ENCODE measurements around the gene AP1G2. TPM values are rescaled to one million over a fixed set of nuclear protein-coding genes. Genes with fewer than 3 reads are reported as not detected.

Gene AP1G2, protein sequence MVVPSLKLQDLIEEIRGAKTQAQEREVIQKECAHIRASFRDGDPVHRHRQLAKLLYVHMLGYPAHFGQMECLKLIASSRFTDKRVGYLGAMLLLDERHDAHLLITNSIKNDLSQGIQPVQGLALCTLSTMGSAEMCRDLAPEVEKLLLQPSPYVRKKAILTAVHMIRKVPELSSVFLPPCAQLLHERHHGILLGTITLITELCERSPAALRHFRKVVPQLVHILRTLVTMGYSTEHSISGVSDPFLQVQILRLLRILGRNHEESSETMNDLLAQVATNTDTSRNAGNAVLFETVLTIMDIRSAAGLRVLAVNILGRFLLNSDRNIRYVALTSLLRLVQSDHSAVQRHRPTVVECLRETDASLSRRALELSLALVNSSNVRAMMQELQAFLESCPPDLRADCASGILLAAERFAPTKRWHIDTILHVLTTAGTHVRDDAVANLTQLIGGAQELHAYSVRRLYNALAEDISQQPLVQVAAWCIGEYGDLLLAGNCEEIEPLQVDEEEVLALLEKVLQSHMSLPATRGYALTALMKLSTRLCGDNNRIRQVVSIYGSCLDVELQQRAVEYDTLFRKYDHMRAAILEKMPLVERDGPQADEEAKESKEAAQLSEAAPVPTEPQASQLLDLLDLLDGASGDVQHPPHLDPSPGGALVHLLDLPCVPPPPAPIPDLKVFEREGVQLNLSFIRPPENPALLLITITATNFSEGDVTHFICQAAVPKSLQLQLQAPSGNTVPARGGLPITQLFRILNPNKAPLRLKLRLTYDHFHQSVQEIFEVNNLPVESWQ
- 100 to 1,000 TPM; 175 to 369 (median 341) TPM for total RNA-seq

DNA sequence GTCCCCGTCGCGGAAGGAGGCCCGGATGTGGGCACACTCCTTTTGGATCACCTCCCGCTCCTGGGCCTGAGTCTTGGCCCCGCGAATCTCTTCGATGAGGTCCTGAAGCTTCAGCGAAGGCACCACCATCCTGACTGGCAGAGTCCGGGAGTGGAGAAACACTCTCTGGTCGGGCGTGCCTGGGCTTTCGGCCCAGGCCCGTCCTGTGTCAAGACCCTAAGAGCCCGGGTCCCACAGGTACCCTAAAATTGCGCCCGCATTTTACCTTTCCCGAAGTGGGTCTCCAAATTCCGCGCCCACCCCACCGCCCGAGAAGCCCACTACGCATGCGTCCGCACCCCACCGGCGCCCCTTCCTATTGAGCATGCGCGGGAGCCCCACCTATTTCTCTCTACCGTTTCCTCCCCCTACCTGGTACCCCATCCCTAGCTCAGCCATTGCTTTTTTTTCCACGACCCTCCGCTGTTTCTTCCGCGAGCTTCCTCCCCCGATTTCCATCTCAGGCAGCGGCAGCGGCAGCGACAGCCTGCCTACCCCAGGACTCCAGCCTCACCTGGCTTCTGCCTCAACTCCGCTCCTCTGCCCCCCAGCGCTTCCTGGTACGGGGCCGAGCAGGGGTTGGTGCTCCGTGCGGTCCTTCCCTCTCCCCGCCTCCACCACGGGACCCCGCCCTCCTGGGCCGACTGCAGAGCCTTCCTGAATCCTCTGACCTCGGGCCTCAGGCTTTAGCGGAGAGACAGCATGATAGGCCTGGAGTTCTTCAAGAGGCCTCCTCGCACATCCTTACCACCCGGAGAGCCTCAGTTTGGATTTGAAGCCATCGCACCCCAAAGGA is at the start of gene AP1G2:
Gene AP1G2, minus strand, starts transcription at position 606 of the 835 bp plus-strand sequence. Its CDS starts 477 bp downstream, at position 129.
- H3K4me1 ChIP-seq = peaks cover 0 to 11% (median 6%) of the 10 kb centered on the region in 4 donors
- peak; percentile 86 to 91 for TF ChIP-seq POLR2A (IDR thresholded peaks at IDR 0.05)
- TF ChIP-seq, protein P1, sequence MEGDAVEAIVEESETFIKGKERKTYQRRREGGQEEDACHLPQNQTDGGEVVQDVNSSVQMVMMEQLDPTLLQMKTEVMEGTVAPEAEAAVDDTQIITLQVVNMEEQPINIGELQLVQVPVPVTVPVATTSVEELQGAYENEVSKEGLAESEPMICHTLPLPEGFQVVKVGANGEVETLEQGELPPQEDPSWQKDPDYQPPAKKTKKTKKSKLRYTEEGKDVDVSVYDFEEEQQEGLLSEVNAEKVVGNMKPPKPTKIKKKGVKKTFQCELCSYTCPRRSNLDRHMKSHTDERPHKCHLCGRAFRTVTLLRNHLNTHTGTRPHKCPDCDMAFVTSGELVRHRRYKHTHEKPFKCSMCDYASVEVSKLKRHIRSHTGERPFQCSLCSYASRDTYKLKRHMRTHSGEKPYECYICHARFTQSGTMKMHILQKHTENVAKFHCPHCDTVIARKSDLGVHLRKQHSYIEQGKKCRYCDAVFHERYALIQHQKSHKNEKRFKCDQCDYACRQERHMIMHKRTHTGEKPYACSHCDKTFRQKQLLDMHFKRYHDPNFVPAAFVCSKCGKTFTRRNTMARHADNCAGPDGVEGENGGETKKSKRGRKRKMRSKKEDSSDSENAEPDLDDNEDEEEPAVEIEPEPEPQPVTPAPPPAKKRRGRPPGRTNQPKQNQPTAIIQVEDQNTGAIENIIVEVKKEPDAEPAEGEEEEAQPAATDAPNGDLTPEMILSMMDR (IDR thresholded peaks at IDR 0.05) = no peak
- H3K27me3 ChIP-seq = no peaks in the 10 kb centered on the region

DNA sequence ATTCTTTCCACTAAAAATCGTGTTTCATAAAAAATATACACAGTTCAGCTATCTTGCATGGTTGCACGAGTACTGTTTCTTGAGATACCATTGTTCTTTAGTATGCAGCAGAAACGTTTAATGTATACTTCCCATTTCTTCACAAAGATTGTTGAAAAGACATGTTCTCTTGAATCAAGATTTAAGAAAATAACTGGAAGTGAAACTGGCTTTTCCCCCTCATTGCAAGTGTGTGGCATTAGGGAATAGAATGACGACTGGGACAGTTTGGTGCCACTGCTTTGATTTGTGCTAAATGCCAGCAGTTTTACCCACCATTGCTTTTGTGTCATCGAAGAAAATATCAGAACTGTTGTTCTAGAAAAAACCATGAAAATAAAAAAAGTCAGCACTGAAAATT is 48.3 kb upstream of the AP1G2 start:
- H3K36me3 ChIP-seq = no peaks in the 10 kb centered on the region
- TF ChIP-seq POLR2A (IDR thresholded peaks at IDR 0.05) = no peak
- TF ChIP-seq, protein P1 (IDR thresholded peaks at IDR 0.05) = no peak
- H3K27me3 ChIP-seq = no peaks in the 10 kb centered on the region
- H3K27ac ChIP-seq = no peak overlapping the region
- H3K9me3 ChIP-seq = no peaks in the 10 kb centered on the region
- peaks cover 0 to 11% (median 1%) of the 10 kb centered on the region in 4 donors for H3K4me1 ChIP-seq
- DNase-seq = no peak
- H3K4me3 ChIP-seq = no peak overlapping the region

More for the DNA sequence above, at the start of gene AP1G2:
- Histone ChIP-seq H3K9me3 (no peaks in the 10 kb centered on the region), H3K4me3 (peak within 1 kb of the TSS; percentile 57 to 74 (median 72)), H3K36me3 (peaks cover 0 to 31% (median 0%) of the 10 kb centered on the region in 3 donors), H3K27ac (peak within 1 kb of the TSS; percentile 68 to 92 (median 74))
- peak; percentile 92 to 97 (median 95) for DNase-seq

DNA sequence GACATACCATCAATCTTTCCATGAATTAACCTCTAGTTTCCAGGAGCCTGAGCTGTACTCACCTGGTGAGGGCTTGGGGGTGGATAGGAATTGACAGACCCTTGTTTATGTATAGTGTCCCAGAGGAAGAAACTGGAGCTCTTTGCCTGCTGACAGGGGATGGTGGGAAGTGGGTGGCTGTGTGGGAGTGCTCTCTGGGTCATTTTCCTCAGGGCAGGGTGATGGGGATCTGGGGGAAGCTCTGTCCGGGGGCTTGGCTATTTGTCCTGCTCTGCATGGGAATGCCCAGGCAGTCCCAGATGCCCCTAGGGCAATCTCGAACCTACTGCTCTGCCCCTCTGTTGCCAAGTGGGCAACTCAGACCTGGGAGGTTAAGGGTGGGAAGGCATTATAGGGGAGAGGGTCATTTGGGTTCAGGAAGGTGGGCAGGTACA is 46.8 kb upstream of the AP1G2 start:
- Histone ChIP-seq H3K27me3 (no peaks in the 10 kb centered on the region), H3K4me3 (no peak overlapping the region), H3K27ac (peak overlapping the region in 1 of 4 donors; percentile 0), H3K36me3 (no peaks in the 10 kb centered on the region), H3K4me1 (peaks cover 0 to 19% (median 5%) of the 10 kb centered on the region in 4 donors), H3K9me3 (no peaks in the 10 kb centered on the region)
- no peak for DNase-seq
- TF ChIP-seq, protein P1 (IDR thresholded peaks at IDR 0.05) = no peak
- TF ChIP-seq POLR2A (IDR thresholded peaks at IDR 0.05) = no peak

DNA sequence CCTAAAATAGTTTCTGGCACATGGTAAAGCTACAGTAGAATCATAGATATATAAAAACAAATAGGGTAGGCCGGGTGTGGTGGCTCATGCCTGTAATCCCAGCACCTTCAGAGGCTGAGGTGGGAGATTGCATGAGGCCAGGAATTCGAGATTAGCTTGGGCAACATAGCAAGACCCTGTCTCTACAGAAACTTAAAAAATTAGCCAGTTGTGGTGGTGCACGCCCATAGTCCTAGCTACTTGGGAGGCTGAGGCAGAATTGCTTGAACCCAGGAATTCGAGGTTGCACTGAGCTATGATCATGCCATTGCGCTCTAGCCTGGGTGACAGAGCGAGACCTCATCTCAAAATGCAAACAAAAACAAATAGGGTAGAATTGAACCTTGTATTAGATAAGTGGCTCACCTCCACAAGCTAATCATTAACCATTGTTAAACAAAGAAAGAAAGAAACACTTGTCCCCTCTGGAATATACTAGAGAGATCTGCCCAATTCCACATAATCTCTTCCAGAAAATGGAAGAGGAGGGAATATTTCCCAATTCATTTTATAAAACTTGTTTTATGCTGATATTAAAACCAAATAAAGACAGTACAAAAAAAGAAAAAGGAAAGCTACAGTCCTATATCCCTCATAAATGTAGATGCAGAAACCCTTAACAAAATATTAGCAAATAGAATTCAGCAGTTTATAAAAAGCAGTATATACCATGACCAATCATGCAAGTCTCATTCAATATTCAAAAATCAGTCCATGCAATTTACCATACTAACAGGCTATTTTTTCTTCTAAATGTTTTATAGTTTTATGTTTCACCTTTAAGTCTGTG is 45.9 kb upstream of the AP1G2 start:
- Histone ChIP-seq H3K36me3 (no peaks in the 10 kb centered on the region), H3K4me3 (no peak overlapping the region), H3K27ac (peak overlapping the region in 1 of 4 donors; percentile 0), H3K4me1 (peaks cover 0 to 19% (median 5%) of the 10 kb centered on the region in 4 donors), H3K27me3 (no peaks in the 10 kb centered on the region), H3K9me3 (no peaks in the 10 kb centered on the region)
- DNase-seq = no peak
- no peak for TF ChIP-seq POLR2A (IDR thresholded peaks at IDR 0.05)
- TF ChIP-seq, protein P1 (IDR thresholded peaks at IDR 0.05) = no peak

Data from Peyer's patch (tissue), 4 donors.